AG04450 (cell line): ENCODE results near the gene PATE2. TPM values are rescaled to one million over a fixed set of nuclear protein-coding genes. Genes with fewer than 3 reads are reported as not detected.

ENCODE experiments used
- CTCF ChIA-PET: fragments of 300-600, 350-600 bp; formaldehyde crosslinking; extraction: SDS; loops from one replicate; lab custom pipeline; 2022; ENCODE audit warnings: antibody characterized with exemption, inconsistent platforms; lab: Charles Lee
- POLR2A ChIA-PET: fragments of 350-600 bp; formaldehyde crosslinking; extraction: SDS; loops from one replicate; lab custom pipeline; 2021; ENCODE audit warnings: antibody characterized with exemption, inconsistent platforms; lab: Yijun Ruan, JAX
- DNase-seq: peaks from one replicate; pipeline ENCODE4 v3.0.0-alpha.2; 2011; ENCODE audit warnings: low read depth, low spot score
- H3K27ac ChIP-seq: one replicate; pipeline ENCODE4 v1.5.1; 2012; ENCODE audit warnings: low read depth, low read length, control low read depth
- H3K27me3 ChIP-seq: one replicate; pipeline ENCODE4 v1.6.0; 2012; ENCODE audit warnings: low read length; ENCODE audit not compliant: control insufficient read depth, insufficient read depth
- H3K4me3 ChIP-seq: 2 replicates; pipeline ENCODE4 v1.5.1; 2011; ENCODE audit warnings: mild to moderate bottlenecking, low read depth, low read length, control low read depth
- H3K9me3 ChIP-seq: 2 replicates; pipeline ENCODE4 v1.5.1; 2012; ENCODE audit warnings: low read length; ENCODE audit not compliant: control insufficient read depth, insufficient read depth
- CTCF ChIP-seq: IDR thresholded peaks from 2 replicates; pipeline ENCODE4 v1.5.1; 2011; ENCODE audit warnings: low read depth, low read length, control low read depth, inconsistent platforms
- polyA minus RNA-seq: library from RNA; depleted of rRNA, polyadenylated mRNA; stranded (reverse); fragments of >200 nt; gene quantifications from 2 replicates; pipeline ENCODE4 v1.2.3, GENCODE V29; 2011; rRNA and poly(A)+ RNA removed
- polyA plus RNA-seq: library from polyadenylated mRNA; depleted of rRNA; stranded (reverse); fragments of >200 nt; gene quantifications from 2 replicates; pipeline ENCODE4 v1.2.3, GENCODE V29; 2011; rRNA removed

The PATE2 gene
- polyA plus RNA-seq (not detected in 2 replicates), polyA minus RNA-seq (not detected in 2 replicates)

- Histone ChIP-seq H3K27me3 (no peaks in the 10 kb centered on the region), H3K27ac (no peak within 1 kb of the TSS), H3K4me3 (no peak within 1 kb of the TSS), H3K9me3 (no peaks in the 10 kb centered on the region)
- CTCF ChIA-PET: no interaction called here
- POLR2A ChIA-PET: no interaction called here
- no peak for DNase-seq
- no peak for TF ChIP-seq CTCF
Observed at GRCh38 chr11:125778728-125779127, at the start of gene PATE2. Gene PATE2, minus strand, starts transcription at chr11:125778828. Its CDS starts 55 bp downstream, at chr11:125778773.

GRCh38 chr11:125807909-125808308 is 29.3 kb upstream of the PATE2 start:
- no peak for DNase-seq
- no peak for TF ChIP-seq CTCF
- Histone ChIP-seq H3K4me3 (no peak overlapping the region), H3K27me3 (no peaks in the 10 kb centered on the region), H3K9me3 (peaks cover 2% of the 10 kb centered on the region), H3K27ac (no peak overlapping the region)
- ChIA-PET CTCF (no interaction called here), POLR2A (no interaction called here)

- DNase-seq: no peak
- POLR2A ChIA-PET: no interaction called here
- CTCF ChIA-PET: no interaction called here
- H3K4me3 ChIP-seq: no peak overlapping the region
- peaks cover 3% of the 10 kb centered on the region for H3K9me3 ChIP-seq
- no peak overlapping the region for H3K27ac ChIP-seq
- TF ChIP-seq CTCF: no peak
- H3K27me3 ChIP-seq: no peaks in the 10 kb centered on the region
Observed at GRCh38 chr11:125802387-125802786, 23.8 kb upstream of the PATE2 start.

GRCh38 chr11:125799808-125800207 is 21.2 kb upstream of the PATE2 start:
- no peaks in the 10 kb centered on the region for H3K27me3 ChIP-seq
- POLR2A ChIA-PET: no interaction called here
- CTCF ChIA-PET: no interaction called here

GRCh38 chr11:125797641-125798040 is 19.0 kb upstream of the PATE2 start:
- no peak for DNase-seq
- ChIA-PET CTCF (no interaction called here), POLR2A (no interaction called here)
- no peaks in the 10 kb centered on the region for H3K9me3 ChIP-seq
- H3K27me3 ChIP-seq: no peaks in the 10 kb centered on the region
- no peak overlapping the region for H3K27ac ChIP-seq
- no peak overlapping the region for H3K4me3 ChIP-seq
- no peak for TF ChIP-seq CTCF

More at GRCh38 chr11:125799808-125800207, 21.2 kb upstream of the PATE2 start:
- H3K9me3 ChIP-seq: peaks cover 3% of the 10 kb centered on the region
- no peak for TF ChIP-seq CTCF
- no peak for DNase-seq
- H3K27ac ChIP-seq: no peak overlapping the region
- H3K4me3 ChIP-seq: no peak overlapping the region
